Testis (tissue), 2 donors: ENCODE measurements around the gene TCP11.

Experiments used
- CTCF ChIP-seq, 3 experiments: fragments of 450-650 bp in 2 of 3; fragments of 200-600 bp in 1 of 3; sonication (generic) in 1 of 3; IDR thresholded peaks; one replicate each; pipeline ENCODE4 v1.5.1; 2016 to 2019; ENCODE audit warnings: antibody characterized with exemption in 3 of 3, mild to moderate bottlenecking in 2 of 3, moderate library complexity in 1 of 3
- POLR2A ChIP-seq: fragments of 450-650 bp; IDR thresholded peaks from one replicate; pipeline ENCODE4 v1.6.1; 2017; ENCODE audit warnings: antibody characterized with exemption, mild to moderate bottlenecking, moderate library complexity

DNA sequence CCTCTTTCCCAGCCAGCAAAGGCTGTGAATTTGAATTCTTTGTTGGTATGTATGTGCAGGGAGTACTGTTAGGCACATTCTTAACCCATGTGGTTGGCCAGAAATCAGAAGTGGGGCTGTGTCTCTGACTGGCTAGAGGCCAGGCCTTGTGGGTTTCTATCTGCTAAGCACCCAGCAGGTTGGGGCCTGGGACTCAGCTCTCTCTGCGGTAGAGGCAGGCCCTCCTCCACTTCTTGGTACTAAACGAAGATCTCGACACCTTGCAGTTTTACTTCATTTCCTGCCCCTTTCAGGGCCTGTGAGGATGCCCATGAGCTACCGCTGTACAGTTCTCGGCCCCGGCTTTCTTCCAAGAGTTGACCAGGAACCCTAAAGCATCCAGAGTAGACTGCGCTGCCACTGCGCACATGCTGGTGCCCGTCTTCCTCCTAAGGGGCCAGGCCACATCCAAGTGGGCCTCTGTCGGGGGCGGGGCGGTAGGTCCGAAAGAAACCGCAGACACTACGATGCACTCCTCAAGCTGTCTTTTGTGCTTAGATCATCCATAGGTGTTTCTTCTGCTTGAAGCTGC, 51.1 kb downstream of the TCP11 start:
- TF ChIP-seq POLR2A, result no peak
- no peak for TF ChIP-seq CTCF (IDR thresholded peaks at IDR 0.05)
